Islet of Langerhans (tissue), 1 donor: ENCODE data around the gene USP11.

ENCODE experiments used
- FAIRE-seq: peaks from one replicate; lab custom pipeline; 2011; peaks lifted over from hg19 to GRCh38; lab: Jason Lieb, UNC

The USP11 gene

DNA sequence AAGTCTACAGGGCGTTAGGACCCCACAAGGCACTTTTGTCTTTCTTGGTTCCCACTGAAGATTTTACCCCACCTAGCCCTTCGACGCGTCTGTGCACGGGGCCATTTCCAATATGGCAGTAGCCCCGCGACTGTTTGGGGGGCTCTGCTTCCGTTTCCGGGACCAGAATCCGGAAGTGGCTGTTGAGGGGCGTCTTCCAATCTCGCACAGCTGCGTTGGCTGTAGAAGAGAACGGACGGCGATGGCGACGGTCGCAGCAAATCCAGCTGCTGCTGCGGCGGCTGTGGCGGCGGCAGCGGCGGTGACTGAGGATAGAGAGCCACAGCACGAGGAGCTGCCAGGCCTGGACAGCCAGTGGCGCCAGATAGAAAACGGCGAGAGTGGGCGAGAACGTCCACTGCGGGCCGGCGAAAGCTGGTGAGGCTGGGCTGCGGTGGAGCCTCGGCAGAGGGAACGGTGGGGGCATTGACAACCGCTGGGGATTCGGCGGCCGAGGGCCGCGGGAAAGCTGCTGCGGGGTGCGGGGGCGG is at the start of gene USP11:
TSS of gene USP11 (plus strand) at position 207 of the 530 bp plus-strand sequence. CDS start at position 242, 35 bp downstream.
- no peak for FAIRE-seq

DNA sequence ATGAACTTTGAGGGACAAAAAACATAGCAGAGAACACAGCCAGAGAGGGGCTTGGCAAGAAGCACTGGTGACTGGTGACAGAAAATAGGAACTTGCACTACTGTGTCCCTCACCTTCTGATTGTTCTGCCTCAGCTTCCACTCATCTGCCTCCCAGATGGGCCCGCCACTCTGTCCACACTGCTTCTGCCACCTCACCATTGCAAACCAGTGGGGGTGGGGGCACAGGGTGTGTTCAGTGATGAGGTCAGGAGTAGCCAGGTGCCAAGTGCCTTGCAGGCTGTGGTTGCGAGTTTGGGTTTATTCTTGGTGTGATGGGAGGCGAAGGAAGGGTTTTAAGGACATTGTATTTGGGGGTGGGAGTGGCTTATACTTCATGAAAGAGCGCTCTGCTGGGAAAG is 48.3 kb upstream of the USP11 start:
- no peak for FAIRE-seq

- FAIRE-seq: no peak
Measured at GRCh38 chrX:47185241-47185640, 47.6 kb upstream of the USP11 start.

GRCh38 chrX:47186096-47186740 is 46.6 kb upstream of the USP11 start:
- no peak for FAIRE-seq

DNA sequence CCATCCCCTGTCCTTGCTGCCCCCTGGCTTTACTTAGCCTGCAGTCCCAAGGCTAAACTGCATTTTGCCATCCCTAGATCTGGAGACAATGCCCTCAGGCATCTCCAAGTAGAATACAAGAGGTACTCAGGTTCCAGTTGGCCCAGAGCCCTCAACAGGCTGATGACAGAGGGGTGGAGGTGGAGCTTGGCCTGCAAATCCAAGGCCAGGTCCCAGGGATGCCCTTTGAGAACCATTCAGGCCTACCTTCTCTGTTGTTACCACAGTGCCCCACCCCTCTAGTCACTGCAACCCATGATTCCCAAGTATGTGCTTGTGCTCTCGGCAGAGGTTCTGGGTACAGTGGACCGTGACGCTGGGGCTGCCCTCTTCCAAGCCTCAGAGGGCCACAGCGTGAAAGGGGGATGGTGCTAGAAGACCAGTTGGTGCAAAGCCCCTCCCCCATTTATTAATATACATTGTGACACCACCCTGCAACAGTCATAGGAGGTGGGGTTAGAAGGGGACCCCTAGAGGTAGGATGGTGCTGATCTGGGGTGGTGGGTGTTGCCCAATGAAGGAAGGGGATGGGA is 45.6 kb upstream of the USP11 start:
- no peak for FAIRE-seq

DNA sequence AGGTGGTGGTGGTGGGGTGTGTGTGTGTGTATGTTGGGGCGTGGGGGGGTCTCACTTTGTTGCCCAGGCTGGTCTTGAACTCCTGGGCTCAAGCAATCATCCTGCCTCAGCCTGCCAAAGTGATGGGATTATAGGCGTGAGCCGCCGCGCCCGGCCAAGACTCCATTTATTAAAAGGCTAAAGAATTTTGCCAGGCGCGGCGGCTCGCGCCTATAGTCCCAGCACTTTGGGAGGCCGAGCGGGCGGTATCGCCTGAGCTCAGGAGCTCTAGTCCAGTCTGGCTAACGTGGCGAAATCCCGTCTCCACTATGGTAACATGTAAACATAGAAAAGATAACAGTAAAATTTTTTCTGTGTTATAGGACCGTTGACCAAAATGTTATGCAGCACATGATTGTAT is 42.9 kb upstream of the USP11 start:
- no peak for FAIRE-seq

DNA sequence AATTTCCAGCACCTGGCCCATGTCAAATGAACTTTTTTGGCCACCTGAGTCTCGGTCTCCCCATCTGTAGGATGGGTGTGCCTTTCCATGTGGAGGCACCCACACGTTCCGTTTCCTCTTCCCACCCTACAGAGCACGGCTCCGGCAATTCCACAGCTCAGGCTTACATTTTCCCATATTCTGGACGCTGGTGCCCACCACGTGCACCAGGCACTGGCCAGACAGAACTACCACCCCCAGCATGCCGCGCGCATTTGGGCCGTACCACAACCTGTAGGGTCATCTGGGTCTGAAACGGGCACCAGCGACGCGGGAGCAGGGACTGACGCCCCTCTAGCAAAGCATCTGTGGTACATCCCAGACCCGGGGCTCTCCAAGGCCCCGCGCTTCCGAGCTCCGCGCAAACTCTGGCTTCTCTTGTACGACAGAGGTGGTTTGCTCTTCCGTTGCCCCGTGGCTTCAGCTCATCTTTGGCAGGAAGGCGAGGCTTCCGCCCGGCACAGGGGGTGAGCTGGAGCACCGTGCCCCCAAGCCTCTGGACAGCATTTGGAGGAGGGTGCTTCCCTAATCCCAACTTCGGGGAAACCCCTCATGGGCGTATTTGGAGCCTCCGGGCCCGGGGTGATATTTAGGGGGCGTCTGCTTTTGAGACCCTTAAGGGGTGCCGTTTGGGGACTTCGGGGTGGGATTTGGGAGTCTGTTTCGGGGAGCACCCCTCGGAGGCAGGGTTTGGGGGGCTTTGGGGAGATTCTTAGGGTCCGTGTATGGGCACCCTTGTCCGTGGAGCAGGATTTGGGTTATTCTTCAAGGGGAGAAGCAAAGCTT is 42.2 kb upstream of the USP11 start:
- peak; percentile 91 for FAIRE-seq

DNA sequence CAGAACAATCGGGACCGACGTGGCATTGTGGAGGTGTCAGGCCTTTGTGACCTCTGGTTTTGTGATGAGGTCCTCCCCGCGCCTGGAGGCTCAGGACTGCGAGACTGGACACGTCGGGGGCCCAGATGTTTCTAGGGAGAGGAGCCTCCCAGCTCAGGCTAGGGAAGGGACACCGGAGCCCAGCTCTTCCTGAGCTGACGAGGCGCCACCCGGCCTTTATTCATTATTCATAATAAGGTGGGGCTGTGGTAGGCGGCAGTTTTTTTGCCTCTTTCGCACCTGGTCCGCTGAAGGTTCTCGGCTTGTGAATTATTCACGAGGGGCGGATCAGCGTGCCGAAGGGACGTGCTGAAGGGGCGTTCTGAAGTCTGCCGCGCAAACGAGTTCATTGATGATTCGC is 41.5 kb upstream of the USP11 start:
- FAIRE-seq: no peak

GRCh38 chrX:47191806-47192401 is 40.9 kb upstream of the USP11 start:
- FAIRE-seq: no peak

- no peak for FAIRE-seq
Measured at GRCh38 chrX:47193475-47194193, 39.2 kb upstream of the USP11 start, which contains the start of gene UBA1. UBA1 (plus strand) TSS chrX:47193829; CDS start chrX:47198803, 4,974 bp downstream.

- FAIRE-seq: no peak
Measured at GRCh38 chrX:47194194-47194787, 38.5 kb upstream of the USP11 start.

DNA sequence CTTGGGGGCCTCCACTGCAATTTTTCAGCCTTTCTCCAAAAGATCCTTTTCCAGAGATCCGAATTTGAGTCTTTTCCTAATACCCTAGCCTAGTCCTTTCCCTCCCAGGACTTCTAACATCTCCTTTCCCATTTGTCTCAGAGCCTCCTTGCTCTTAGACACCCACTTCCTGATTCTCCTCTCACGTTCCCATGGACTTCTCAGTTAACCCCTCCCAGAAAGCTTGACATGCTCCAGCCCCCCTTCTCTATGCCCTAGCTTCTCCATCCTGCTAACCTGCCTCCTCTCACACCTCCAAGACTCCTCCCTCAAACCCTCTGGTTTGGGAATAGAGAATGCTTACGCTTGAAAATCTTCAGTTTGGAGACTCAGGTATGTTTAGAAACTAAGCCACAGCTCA is 36.7 kb upstream of the USP11 start:
- FAIRE-seq: no peak

DNA sequence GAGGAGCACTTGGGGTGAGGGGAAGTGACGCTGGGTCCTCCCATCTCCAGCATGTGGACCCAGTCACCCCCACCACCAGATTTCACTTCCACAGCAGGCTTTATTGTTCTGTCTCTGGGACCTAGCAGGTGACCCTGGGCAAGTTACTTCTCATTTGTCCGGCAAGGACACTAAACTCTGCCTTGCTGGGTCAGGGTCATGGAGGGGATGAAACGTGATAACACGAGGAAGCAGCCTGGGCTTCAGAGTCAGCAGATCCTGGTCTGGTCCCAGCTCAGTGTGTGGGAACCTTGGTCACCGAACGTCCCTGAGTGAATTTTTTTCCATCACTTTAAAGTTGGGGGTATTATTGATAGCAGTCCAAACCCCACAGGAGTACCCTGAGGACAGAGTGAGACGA is 35.3 kb upstream of the USP11 start:
- FAIRE-seq: no peak

- no peak for FAIRE-seq
Measured at GRCh38 chrX:47198026-47198686, 34.7 kb upstream of the USP11 start.

GRCh38 chrX:47198687-47199080 is 34.1 kb upstream of the USP11 start:
- FAIRE-seq: no peak

- FAIRE-seq: no peak
Measured at GRCh38 chrX:47199286-47199685, 33.5 kb upstream of the USP11 start.

GRCh38 chrX:47200385-47201150 is 32.2 kb upstream of the USP11 start:
- FAIRE-seq: no peak

DNA sequence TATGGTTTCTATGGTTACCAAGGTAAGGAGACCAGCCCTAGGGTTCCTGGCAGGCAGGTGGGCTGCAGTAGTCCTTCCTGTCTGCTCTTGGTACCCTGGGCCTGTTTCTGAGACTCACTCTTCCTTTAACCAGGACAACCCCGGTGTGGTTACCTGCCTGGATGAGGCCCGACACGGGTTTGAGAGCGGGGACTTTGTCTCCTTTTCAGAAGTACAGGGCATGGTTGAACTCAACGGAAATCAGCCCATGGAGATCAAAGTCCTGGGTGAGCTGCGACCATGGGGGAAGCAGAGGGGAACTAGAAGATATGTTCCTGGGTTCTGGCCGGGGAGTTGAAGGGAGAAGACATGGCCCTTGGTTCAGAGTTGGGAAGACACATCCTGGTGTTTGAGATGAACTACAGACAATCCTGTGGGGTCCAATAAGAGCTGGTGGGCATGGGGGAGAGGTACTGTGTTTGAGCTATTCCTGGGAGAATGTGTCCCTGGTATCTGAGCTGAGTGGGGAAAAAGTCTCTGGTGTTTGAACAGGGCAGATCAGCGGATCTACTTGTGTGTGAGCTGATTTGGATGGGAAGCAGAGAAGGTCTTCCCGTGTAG is 31.4 kb upstream of the USP11 start:
- FAIRE-seq: no peak

DNA sequence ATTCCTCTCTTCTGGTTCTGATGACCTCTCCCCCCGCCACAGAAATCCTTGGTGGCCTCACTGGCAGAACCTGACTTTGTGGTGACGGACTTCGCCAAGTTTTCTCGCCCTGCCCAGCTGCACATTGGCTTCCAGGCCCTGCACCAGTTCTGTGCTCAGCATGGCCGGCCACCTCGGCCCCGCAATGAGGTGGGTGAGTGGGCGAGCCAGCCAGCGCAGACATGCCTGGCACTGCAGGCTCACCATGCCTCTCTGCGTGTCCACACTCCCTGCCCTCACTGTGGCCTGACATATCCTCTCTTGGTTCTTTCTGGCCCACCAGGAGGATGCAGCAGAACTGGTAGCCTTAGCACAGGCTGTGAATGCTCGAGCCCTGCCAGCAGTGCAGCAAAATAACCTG is 30.5 kb upstream of the USP11 start:
- no peak for FAIRE-seq

DNA sequence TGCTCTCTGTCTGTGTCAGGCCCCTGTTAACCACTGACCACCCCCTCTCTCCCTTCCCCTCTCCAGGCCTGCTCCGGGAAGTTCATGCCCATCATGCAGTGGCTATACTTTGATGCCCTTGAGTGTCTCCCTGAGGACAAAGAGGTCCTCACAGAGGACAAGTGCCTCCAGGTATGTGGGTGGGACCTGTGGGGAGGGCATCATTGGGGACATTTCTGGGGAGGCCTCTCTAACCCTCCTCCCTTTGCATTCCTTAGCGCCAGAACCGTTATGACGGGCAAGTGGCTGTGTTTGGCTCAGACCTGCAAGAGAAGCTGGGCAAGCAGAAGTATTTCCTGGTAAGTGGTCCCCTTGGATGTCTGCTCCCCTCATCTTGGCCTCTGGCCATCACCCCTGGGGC is 29.9 kb upstream of the USP11 start:
- no peak for FAIRE-seq
